ENCODE data around the gene KRTAP10-12.

Gene KRTAP10-12

GRCh38 chr21:44738621-44739020 lies 41.6 kb downstream of the KRTAP10-12 start:
- Histone ChIP-seq H3K4me3 (ENCODE audit: low read length) (no peak overlapping the region), H4K20me1 (ENCODE audit: insufficient read depth, low read length) (no peaks in the 10 kb centered on the region), H3K4me1 (ENCODE audit: low read length) (no peaks in the 10 kb centered on the region), H3K79me2 (ENCODE audit: low read length) (no peaks in the 10 kb centered on the region), H2AFZ (ENCODE audit: low read length) (no peak overlapping the region), H3F3A (ENCODE audit: insufficient read depth, low read length) (no peaks in the 10 kb centered on the region), H3K36me3 (replicated peaks; ENCODE audit: insufficient read depth, low read length) (no peaks in the 10 kb centered on the region), H3K4me2 (ENCODE audit: low read depth, low read length) (no peak overlapping the region), H3K9me3 (replicated peaks; ENCODE audit: insufficient read depth, low read length) (no peaks in the 10 kb centered on the region), H3K27me3 (replicated peaks; ENCODE audit: insufficient read depth, low read length) (peaks cover 93% of the 10 kb centered on the region), H3K9me2 (replicated peaks; ENCODE audit: insufficient read depth, low read length) (no peaks in the 10 kb centered on the region), H3K27ac (ENCODE audit: low read length) (no peak overlapping the region), H3K9ac (ENCODE audit: low read length) (no peak overlapping the region)
- TF ChIP-seq CTCF (IDR thresholded peaks at IDR 0.05; ENCODE audit: low read length) (no peak), EZH2 (optimal IDR thresholded peaks at IDR 0.05; ENCODE audit: low read depth, low read length) (no peak), EZH2phosphoT487 (IDR thresholded peaks at IDR 0.05; ENCODE audit: low read length) (no peak)
- no peak for DNase-seq

- Histone ChIP-seq H3K27me3 (replicated peaks; ENCODE audit: insufficient read depth, low read length) (peaks cover 93% of the 10 kb centered on the region), H3K4me2 (ENCODE audit: low read depth, low read length) (no peak overlapping the region), H4K20me1 (ENCODE audit: insufficient read depth, low read length) (no peaks in the 10 kb centered on the region), H3K9me3 (replicated peaks; ENCODE audit: insufficient read depth, low read length) (no peaks in the 10 kb centered on the region), H3K4me3 (ENCODE audit: low read length) (no peak overlapping the region), H3K9ac (ENCODE audit: low read length) (no peak overlapping the region), H3K36me3 (replicated peaks; ENCODE audit: insufficient read depth, low read length) (no peaks in the 10 kb centered on the region), H2AFZ (ENCODE audit: low read length) (no peak overlapping the region), H3K9me2 (replicated peaks; ENCODE audit: insufficient read depth, low read length) (no peaks in the 10 kb centered on the region), H3K79me2 (ENCODE audit: low read length) (no peaks in the 10 kb centered on the region), H3K4me1 (ENCODE audit: low read length) (no peaks in the 10 kb centered on the region), H3F3A (ENCODE audit: insufficient read depth, low read length) (no peaks in the 10 kb centered on the region), H3K27ac (ENCODE audit: low read length) (no peak overlapping the region)
- DNase-seq = no peak
- TF ChIP-seq CTCF (IDR thresholded peaks at IDR 0.05; ENCODE audit: low read length) = no peak
- no peak for TF ChIP-seq EZH2 (optimal IDR thresholded peaks at IDR 0.05; ENCODE audit: low read depth, low read length)
- TF ChIP-seq EZH2phosphoT487 (IDR thresholded peaks at IDR 0.05; ENCODE audit: low read length) = no peak
Measured at GRCh38 chr21:44739316-44739715, 42.3 kb downstream of the KRTAP10-12 start.

GRCh38 chr21:44740742-44741141 lies 43.8 kb downstream of the KRTAP10-12 start:
- no peaks in the 10 kb centered on the region for H3K79me2 ChIP-seq (ENCODE audit: low read length)
- no peak overlapping the region for H2AFZ ChIP-seq (ENCODE audit: low read length)
- H3K9me3 ChIP-seq (replicated peaks; ENCODE audit: insufficient read depth, low read length) = no peaks in the 10 kb centered on the region
- H3K4me2 ChIP-seq (ENCODE audit: low read depth, low read length) = no peak overlapping the region
- no peak for DNase-seq
- H3K9ac ChIP-seq (ENCODE audit: low read length) = no peak overlapping the region
- no peak for TF ChIP-seq EZH2 (optimal IDR thresholded peaks at IDR 0.05; ENCODE audit: low read depth, low read length)
- no peak for TF ChIP-seq EZH2phosphoT487 (IDR thresholded peaks at IDR 0.05; ENCODE audit: low read length)
- TF ChIP-seq CTCF (IDR thresholded peaks at IDR 0.05; ENCODE audit: low read length) = no peak
- no peak overlapping the region for H3K4me3 ChIP-seq (ENCODE audit: low read length)
- peaks cover 94% of the 10 kb centered on the region for H3K27me3 ChIP-seq (replicated peaks; ENCODE audit: insufficient read depth, low read length)
- H3K36me3 ChIP-seq (replicated peaks; ENCODE audit: insufficient read depth, low read length) = no peaks in the 10 kb centered on the region
- H3K4me1 ChIP-seq (ENCODE audit: low read length) = no peaks in the 10 kb centered on the region
- no peaks in the 10 kb centered on the region for H3F3A ChIP-seq (ENCODE audit: insufficient read depth, low read length)
- H3K9me2 ChIP-seq (replicated peaks; ENCODE audit: insufficient read depth, low read length) = no peaks in the 10 kb centered on the region
- H3K27ac ChIP-seq (ENCODE audit: low read length) = no peak overlapping the region
- H4K20me1 ChIP-seq (ENCODE audit: insufficient read depth, low read length) = no peaks in the 10 kb centered on the region
